Breast epithelium (tissue), 3 donors: ENCODE measurements around the gene KRT78.

Experiments used
- POLR2A ChIP-seq: fragments of 450-650 bp; IDR thresholded peaks from one replicate; pipeline ENCODE4 v1.6.1; 2016; ENCODE audit warnings: antibody characterized with exemption, mild to moderate bottlenecking, moderate library complexity
- POLR2AphosphoS5 ChIP-seq, 3 donors: sonication (generic); formaldehyde crosslinking; IDR thresholded peaks; one replicate each; pipeline ENCODE4 v1.6.1; 2017; ENCODE audit warnings: antibody characterized with exemption in 3 of 3
- TF ChIP-seq, protein P1 (sequence below), 3 donors: fragments of 450-650 bp; IDR thresholded peaks; one replicate each; pipeline ENCODE4 v1.5.1; 2016 to 2017; ENCODE audit warnings: antibody characterized with exemption in 3 of 3, mild to moderate bottlenecking in 3 of 3, moderate library complexity in 3 of 3

DNA sequence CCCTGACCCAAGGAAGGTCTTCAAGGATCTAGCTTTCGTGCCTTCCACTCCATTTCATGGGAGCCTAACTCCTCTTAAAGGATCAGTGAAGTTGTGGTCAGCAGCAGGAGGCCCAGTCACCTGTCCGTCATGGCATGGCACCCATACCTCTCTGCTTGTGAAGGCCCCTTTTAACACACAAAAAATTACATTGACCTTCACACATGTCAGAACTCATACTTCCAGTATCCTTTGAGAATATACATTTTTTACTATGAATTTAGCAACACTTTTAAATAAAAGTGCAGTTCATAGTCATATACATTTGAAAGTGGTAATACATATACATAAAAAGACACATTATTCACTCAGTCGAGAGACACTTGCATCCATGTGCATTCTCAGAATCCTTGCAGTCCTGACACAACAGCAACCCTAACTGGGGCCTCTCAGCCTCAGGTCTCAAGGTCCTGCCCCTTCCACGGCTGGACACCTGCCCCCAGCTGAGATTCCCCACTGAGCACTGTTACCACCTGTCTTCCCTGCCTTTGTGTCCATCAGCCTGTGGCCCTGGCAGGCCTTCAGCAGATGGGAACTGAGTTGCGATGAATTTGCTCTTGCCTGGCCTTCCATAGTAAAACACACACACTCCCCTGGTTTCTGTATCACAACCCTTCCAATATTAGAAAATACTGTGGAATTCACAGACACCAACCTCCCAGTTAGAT, 49.1 kb downstream of the KRT78 start:
- TF ChIP-seq POLR2AphosphoS5 (IDR thresholded peaks at IDR 0.05) = no peak
- TF ChIP-seq, protein P1, sequence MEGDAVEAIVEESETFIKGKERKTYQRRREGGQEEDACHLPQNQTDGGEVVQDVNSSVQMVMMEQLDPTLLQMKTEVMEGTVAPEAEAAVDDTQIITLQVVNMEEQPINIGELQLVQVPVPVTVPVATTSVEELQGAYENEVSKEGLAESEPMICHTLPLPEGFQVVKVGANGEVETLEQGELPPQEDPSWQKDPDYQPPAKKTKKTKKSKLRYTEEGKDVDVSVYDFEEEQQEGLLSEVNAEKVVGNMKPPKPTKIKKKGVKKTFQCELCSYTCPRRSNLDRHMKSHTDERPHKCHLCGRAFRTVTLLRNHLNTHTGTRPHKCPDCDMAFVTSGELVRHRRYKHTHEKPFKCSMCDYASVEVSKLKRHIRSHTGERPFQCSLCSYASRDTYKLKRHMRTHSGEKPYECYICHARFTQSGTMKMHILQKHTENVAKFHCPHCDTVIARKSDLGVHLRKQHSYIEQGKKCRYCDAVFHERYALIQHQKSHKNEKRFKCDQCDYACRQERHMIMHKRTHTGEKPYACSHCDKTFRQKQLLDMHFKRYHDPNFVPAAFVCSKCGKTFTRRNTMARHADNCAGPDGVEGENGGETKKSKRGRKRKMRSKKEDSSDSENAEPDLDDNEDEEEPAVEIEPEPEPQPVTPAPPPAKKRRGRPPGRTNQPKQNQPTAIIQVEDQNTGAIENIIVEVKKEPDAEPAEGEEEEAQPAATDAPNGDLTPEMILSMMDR (IDR thresholded peaks at IDR 0.05) = no peak
- TF ChIP-seq POLR2A = no peak
